Fibroblast of mammary gland (primary cell): ENCODE data around the gene BCL2L14.

Experiments used
- DNase-seq: peaks from one replicate; pipeline ENCODE4 v3.0.0-alpha.2; 2010; ENCODE audit warnings: low read depth
- H3K4me3 ChIP-seq: 2 replicates; pipeline ENCODE4 v1.5.1; 2011; ENCODE audit warnings: low read depth, mild to moderate bottlenecking, low read length, moderate library complexity; ENCODE audit not compliant: control insufficient read depth
- CTCF ChIP-seq: conservative IDR thresholded peaks from 2 replicates; pipeline ENCODE4 v1.5.1; 2011; ENCODE audit warnings: low read depth, low read length, inconsistent platforms; ENCODE audit not compliant: control insufficient read depth, insufficient read depth

Gene BCL2L14

GRCh38 chr12:12048714-12049113, 22.0 kb upstream of the BCL2L14 start:
- no peak for TF ChIP-seq CTCF
- H3K4me3 ChIP-seq: no peak overlapping the region
- DNase-seq: no peak

GRCh38 chr12:12051668-12052067, 19.1 kb upstream of the BCL2L14 start:
- no peak for DNase-seq
- TF ChIP-seq CTCF: no peak
- H3K4me3 ChIP-seq: no peak overlapping the region

- no peak for DNase-seq
- no peak for TF ChIP-seq CTCF
- no peak overlapping the region for H3K4me3 ChIP-seq
Observed at GRCh38 chr12:12054993-12055392, 15.7 kb upstream of the BCL2L14 start.

- H3K4me3 ChIP-seq: no peak overlapping the region
- TF ChIP-seq CTCF: no peak
- DNase-seq: no peak
Observed at GRCh38 chr12:12056951-12057350, 13.8 kb upstream of the BCL2L14 start.

GRCh38 chr12:12064596-12064995, 6.1 kb upstream of the BCL2L14 start:
- no peak for TF ChIP-seq CTCF
- no peak for DNase-seq
- no peak overlapping the region for H3K4me3 ChIP-seq

- H3K4me3 ChIP-seq: no peak overlapping the region
- TF ChIP-seq CTCF: no peak
- no peak for DNase-seq
Observed at GRCh38 chr12:12068751-12069150, 2.0 kb upstream of the BCL2L14 start.
